Measurements from ENCODE around the gene CREB3L2. TPM values are rescaled to one million over a fixed set of nuclear protein-coding genes. Genes with fewer than 3 reads are reported as not detected.
"Not testable (repeated sequence)": the region's sequence is repeated elsewhere in the genome, so short reads cannot be mapped to it uniquely, and the experiment has no call there.

CREB3L2 gene
- total and polyA plus RNA-seq, 4 experiments from 2014 or later: 6.8 to 41.3 (median 28.3) TPM

DNA sequence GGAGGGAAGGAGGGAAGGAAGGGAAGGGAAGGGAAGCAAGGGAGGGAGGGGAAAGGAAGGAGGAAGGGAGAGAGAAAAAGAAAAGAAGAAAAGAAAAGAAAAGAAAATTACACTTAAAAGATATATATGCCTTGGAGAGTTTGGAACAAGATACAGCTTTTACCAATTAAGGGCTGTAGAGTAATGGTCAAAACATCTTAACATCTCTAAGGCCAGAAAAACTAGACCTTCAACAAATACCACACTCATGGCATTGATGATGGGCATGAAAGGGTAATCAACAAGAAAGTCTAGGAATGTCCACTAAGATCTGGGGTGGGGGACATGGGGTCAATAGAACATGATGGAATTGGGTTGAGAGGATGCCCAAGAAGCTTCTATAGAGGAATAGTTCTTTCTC lies 74.5 kb downstream of the CREB3L2 start:
- ChIA-PET CTCF (ENCODE audit: partially characterized antibody) (interaction anchor here (1.9 kb wide), 1 partner anchor 24 kb away, joined by 7 read pairs; no protein-coding TSS in a partner anchor), POLR2A (ENCODE audit: partially characterized antibody) (no interaction called here)
- no peak overlapping the region for H3K27ac ChIP-seq (ENCODE audit: low read depth, low read length)
- peaks cover 12% of the 10 kb centered on the region for H3K4me1 ChIP-seq (ENCODE audit: insufficient read depth, low read length)
- no peak overlapping the region for H3K4me3 Mint-ChIP-seq
- H3K27ac Mint-ChIP-seq: no peak overlapping the region
- no peaks in the 10 kb centered on the region for H3K27me3 Mint-ChIP-seq
- DNase-seq: no peak
- peaks cover 13 to 46% (median 31%) of the 10 kb centered on the region in 4 donors for H3K4me1 Mint-ChIP-seq
- no peaks in the 10 kb centered on the region for H3K27me3 ChIP-seq (ENCODE audit: insufficient read depth, low read length)
- peaks cover 53 to 64% of the 10 kb centered on the region in 2 donors for H3K36me3 Mint-ChIP-seq
- H3K9me3 ChIP-seq (ENCODE audit: control insufficient read depth in 1 of 2, low read length in 2 of 2): no peaks in the 10 kb centered on the region
- H3K9me3 Mint-ChIP-seq: no peaks in the 10 kb centered on the region
- intact Hi-C loops (cut with micrococcal nuclease): no loop called here
- peaks cover 17% of the 10 kb centered on the region for H3K36me3 ChIP-seq (ENCODE audit: insufficient read depth, low read length)
- H3K4me3 ChIP-seq (ENCODE audit: low read length in 2 of 2): no peak overlapping the region

DNA sequence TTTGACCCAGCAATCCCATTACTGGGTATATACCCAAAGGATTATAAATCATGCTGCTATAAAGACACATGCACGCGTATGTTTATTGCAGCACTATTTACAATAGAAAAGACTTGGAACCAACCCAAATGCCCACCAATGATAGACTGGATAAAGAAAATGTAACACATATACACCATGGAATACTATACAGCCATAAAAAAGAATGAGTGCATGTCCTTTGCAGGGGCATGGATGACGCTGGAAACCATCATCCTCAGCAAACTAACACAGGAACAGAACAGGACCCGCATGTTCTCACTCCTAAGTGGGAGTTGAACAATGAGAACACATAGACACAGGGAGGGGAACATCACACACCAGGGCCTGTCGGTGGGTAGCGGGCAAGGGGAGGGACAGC lies 75.7 kb downstream of the CREB3L2 start:
- H3K27ac ChIP-seq (ENCODE audit: low read depth, low read length); H3K27me3 Mint-ChIP-seq; H3K27me3 ChIP-seq (ENCODE audit: insufficient read depth, low read length); POLR2A ChIA-PET (ENCODE audit: partially characterized antibody); H3K4me3 Mint-ChIP-seq; H3K4me3 ChIP-seq (ENCODE audit: low read length in 2 of 2); intact Hi-C loops (cut with micrococcal nuclease); H3K9me3 ChIP-seq (ENCODE audit: control insufficient read depth in 1 of 2, low read length in 2 of 2); H3K9me3 Mint-ChIP-seq; DNase-seq: not testable (repeated sequence)
- Histone ChIP-seq H3K4me1 (ENCODE audit: insufficient read depth, low read length) (peaks cover 17% of the 10 kb centered on the region), H3K36me3 (ENCODE audit: insufficient read depth, low read length) (peaks cover 17% of the 10 kb centered on the region)
- CTCF ChIA-PET (ENCODE audit: partially characterized antibody): interaction anchor here (0.9 to 3.2 kb wide), 3 partner anchors 22 to 83 kb away, joined by 3 to 10 read pairs (median 4); partner anchors contain the start of gene CREB3L2
- peaks cover 21 to 50% (median 33%) of the 10 kb centered on the region in 4 donors for H3K4me1 Mint-ChIP-seq
- peak overlapping the region in 1 of 7 donors; percentile 39 for H3K27ac Mint-ChIP-seq
- peaks cover 57 to 64% of the 10 kb centered on the region in 2 donors for H3K36me3 Mint-ChIP-seq

DNA sequence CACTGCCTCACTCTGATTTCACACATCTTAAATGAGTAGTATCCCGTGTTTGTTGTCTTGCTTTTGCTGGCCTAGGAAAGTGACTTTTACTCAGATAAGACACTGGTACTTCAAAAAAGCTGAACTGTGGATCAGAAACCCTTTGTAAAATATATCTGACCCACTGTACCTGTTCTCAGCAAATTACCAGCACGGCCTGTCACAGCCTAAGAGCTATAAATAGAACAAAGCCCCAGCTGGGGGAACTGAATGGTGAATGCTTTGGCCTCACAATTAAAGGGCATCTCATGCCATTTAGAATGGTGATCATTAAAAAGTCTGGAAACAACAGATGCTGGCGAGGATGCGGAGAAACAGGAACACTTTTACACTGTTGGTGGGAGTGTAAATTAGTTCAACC lies 76.1 kb downstream of the CREB3L2 start:
- H3K36me3 ChIP-seq (ENCODE audit: insufficient read depth, low read length): peaks cover 17% of the 10 kb centered on the region
- no peaks in the 10 kb centered on the region for H3K27me3 ChIP-seq (ENCODE audit: insufficient read depth, low read length)
- peaks cover 23 to 52% (median 38%) of the 10 kb centered on the region in 4 donors for H3K4me1 Mint-ChIP-seq
- H3K27ac ChIP-seq (ENCODE audit: low read depth, low read length): no peak overlapping the region
- H3K27me3 Mint-ChIP-seq: no peaks in the 10 kb centered on the region
- H3K27ac Mint-ChIP-seq: peak overlapping the region in 2 of 7 donors; percentile 51 to 71
- peaks cover 21% of the 10 kb centered on the region for H3K4me1 ChIP-seq (ENCODE audit: insufficient read depth, low read length)
- ChIA-PET CTCF (ENCODE audit: partially characterized antibody) (interaction anchor here (0.9 to 3.2 kb wide), 4 partner anchors 10 to 83 kb away, joined by 3 to 10 read pairs (median 4); partner anchors contain the start of gene CREB3L2), POLR2A (ENCODE audit: partially characterized antibody) (no interaction called here)
- peaks cover 62 to 68% of the 10 kb centered on the region in 2 donors for H3K36me3 Mint-ChIP-seq
- no peak overlapping the region for H3K4me3 ChIP-seq (ENCODE audit: low read length in 2 of 2)
- intact Hi-C loops (cut with micrococcal nuclease): no loop called here
- no peaks in the 10 kb centered on the region for H3K9me3 Mint-ChIP-seq
- H3K9me3 ChIP-seq (ENCODE audit: control insufficient read depth in 1 of 2, low read length in 2 of 2): no peaks in the 10 kb centered on the region
- H3K4me3 Mint-ChIP-seq: no peak overlapping the region
- DNase-seq: no peak

DNA sequence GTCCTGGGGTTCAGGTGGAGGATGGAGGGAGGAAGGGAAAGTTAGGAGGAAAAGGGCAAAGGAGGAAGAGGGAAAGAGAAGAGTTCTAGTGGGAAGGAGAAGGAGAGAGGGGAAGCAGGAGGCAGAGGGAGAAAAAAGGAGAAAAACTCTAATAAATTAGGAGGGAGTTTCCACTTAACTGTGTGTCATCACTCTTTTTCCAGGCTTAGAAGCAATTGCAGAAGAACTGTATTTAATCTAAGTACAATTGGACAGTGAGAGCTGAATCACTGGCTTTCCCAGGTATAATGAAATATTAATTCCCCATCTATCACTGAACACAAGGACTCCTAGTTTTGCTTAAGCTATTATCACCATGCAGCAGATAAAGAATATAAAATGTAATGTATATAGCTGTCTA lies 76.8 kb downstream of the CREB3L2 start:
- intact Hi-C loops (cut with micrococcal nuclease): no loop called here
- Histone ChIP-seq H3K4me3 (ENCODE audit: low read length in 2 of 2) (no peak overlapping the region), H3K36me3 (ENCODE audit: insufficient read depth, low read length) (peaks cover 17% of the 10 kb centered on the region), H3K4me1 (ENCODE audit: insufficient read depth, low read length) (peaks cover 21% of the 10 kb centered on the region), H3K27me3 (ENCODE audit: insufficient read depth, low read length) (no peaks in the 10 kb centered on the region), H3K9me3 (ENCODE audit: control insufficient read depth in 1 of 2, low read length in 2 of 2) (no peaks in the 10 kb centered on the region), H3K27ac (ENCODE audit: low read depth, low read length) (no peak overlapping the region)
- Mint-ChIP-seq H3K27me3 (no peaks in the 10 kb centered on the region), H3K9me3 (no peaks in the 10 kb centered on the region), H3K4me1 (peaks cover 23 to 52% (median 35%) of the 10 kb centered on the region in 4 donors), H3K36me3 (peaks cover 60 to 68% of the 10 kb centered on the region in 2 donors), H3K4me3 (no peak overlapping the region), H3K27ac (peak overlapping the region in 1 of 7 donors; percentile 15)
- CTCF ChIA-PET (ENCODE audit: partially characterized antibody): interaction anchor here (0.9 to 3.2 kb wide), 4 partner anchors 11 to 84 kb away, joined by 3 to 10 read pairs (median 4); partner anchors contain the start of gene CREB3L2
- POLR2A ChIA-PET (ENCODE audit: partially characterized antibody): no interaction called here
- DNase-seq: no peak

DNA sequence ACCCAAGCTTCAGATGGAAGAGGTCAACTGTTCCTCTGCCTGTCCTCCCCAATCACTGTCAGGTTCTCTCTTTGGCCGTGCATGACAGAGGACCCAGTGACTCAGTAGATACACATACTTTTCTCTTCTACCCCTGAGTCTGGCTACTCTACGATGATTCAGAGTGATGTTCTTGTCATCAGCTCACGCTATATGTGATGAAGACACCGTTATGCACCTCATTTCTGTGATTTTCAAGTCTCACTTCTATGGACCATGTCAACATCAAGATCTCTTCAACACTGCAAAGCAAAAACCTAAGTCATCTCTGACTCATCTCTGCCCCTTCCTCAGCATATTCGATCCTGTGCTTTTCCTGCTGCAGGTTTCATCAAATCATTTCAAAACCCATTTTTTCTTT lies 78.5 kb downstream of the CREB3L2 start:
- Mint-ChIP-seq H3K27me3 (no peaks in the 10 kb centered on the region), H3K4me1 (peaks cover 24 to 57% (median 35%) of the 10 kb centered on the region in 4 donors), H3K27ac (peak overlapping the region in 4 of 7 donors; percentile 1 to 39 (median 16)), H3K4me3 (no peak overlapping the region), H3K36me3 (peaks cover 57 to 69% of the 10 kb centered on the region in 2 donors), H3K9me3 (no peaks in the 10 kb centered on the region)
- Histone ChIP-seq H3K27ac (ENCODE audit: low read depth, low read length) (no peak overlapping the region), H3K36me3 (ENCODE audit: insufficient read depth, low read length) (peaks cover 17% of the 10 kb centered on the region), H3K27me3 (ENCODE audit: insufficient read depth, low read length) (no peaks in the 10 kb centered on the region), H3K4me3 (ENCODE audit: low read length in 2 of 2) (no peak overlapping the region), H3K9me3 (ENCODE audit: control insufficient read depth in 1 of 2, low read length in 2 of 2) (no peaks in the 10 kb centered on the region), H3K4me1 (ENCODE audit: insufficient read depth, low read length) (peaks cover 21% of the 10 kb centered on the region)
- POLR2A ChIA-PET (ENCODE audit: partially characterized antibody): no interaction called here
- DNase-seq: no peak
- intact Hi-C loops (cut with micrococcal nuclease): no loop called here
- CTCF ChIA-PET (ENCODE audit: partially characterized antibody): interaction anchor here (1.3 to 3.2 kb wide), 3 partner anchors 19 to 83 kb away, joined by 3 to 10 read pairs (median 5); partner anchors contain the start of gene CREB3L2

DNA sequence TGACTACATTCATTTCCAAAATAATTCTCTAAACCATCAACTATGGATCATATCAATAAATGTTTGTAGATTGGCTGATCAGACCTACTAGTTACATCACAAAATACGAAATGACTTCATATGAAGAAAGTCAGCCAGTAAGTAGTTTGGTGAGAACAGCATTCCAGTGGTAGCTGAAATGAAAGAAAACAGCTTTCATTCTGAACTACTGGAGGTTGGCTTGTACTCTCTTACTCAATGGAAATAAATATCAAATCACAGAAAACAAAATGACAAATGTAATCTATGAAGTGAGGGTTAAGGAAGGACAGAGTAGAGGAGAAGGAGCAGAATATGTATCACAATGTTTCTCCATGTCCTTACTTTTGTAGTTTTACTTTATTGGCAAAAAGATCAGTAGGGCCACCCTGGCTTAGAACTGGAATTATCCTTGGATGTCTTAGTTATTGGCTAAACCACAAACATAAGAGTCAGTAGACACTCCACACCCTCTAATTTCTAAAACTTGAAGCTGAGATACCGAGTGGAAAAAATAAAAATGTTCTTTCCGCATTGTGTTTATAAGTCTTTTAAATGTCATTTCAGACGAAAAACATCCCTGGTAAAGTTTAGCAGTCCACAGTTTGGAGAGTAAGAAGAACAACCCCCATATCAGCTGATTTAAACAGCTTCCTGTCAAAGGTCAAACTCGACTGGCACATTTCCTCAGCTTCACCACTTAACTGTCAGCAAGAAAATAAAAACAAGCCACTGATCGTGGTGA lies 81.1 kb downstream of the CREB3L2 start:
- Mint-ChIP-seq H3K4me3 (peak overlapping the region in 3 of 8 donors; percentile 22 to 42 (median 31)), H3K27me3 (no peaks in the 10 kb centered on the region), H3K27ac (peak overlapping the region in 3 of 7 donors; percentile 25 to 43 (median 28)), H3K36me3 (peaks cover 40 to 61% of the 10 kb centered on the region in 2 donors), H3K4me1 (peaks cover 26 to 71% (median 41%) of the 10 kb centered on the region in 4 donors), H3K9me3 (no peaks in the 10 kb centered on the region)
- intact Hi-C loops (cut with micrococcal nuclease): no loop called here
- ChIA-PET CTCF (ENCODE audit: partially characterized antibody) (interaction anchor here (1.0 to 2.8 kb wide), 6 partner anchors 16 to 264 kb away, joined by 3 to 19 read pairs (median 4); no protein-coding TSS in a partner anchor), POLR2A (ENCODE audit: partially characterized antibody) (no interaction called here)
- Histone ChIP-seq H3K27ac (ENCODE audit: low read depth, low read length) (no peak overlapping the region), H3K36me3 (ENCODE audit: insufficient read depth, low read length) (peaks cover 10% of the 10 kb centered on the region), H3K27me3 (ENCODE audit: insufficient read depth, low read length) (no peaks in the 10 kb centered on the region), H3K9me3 (ENCODE audit: control insufficient read depth in 1 of 2, low read length in 2 of 2) (no peaks in the 10 kb centered on the region), H3K4me3 (ENCODE audit: low read length in 2 of 2) (no peak overlapping the region), H3K4me1 (ENCODE audit: insufficient read depth, low read length) (peaks cover 21% of the 10 kb centered on the region)
- no peak for DNase-seq

DNA sequence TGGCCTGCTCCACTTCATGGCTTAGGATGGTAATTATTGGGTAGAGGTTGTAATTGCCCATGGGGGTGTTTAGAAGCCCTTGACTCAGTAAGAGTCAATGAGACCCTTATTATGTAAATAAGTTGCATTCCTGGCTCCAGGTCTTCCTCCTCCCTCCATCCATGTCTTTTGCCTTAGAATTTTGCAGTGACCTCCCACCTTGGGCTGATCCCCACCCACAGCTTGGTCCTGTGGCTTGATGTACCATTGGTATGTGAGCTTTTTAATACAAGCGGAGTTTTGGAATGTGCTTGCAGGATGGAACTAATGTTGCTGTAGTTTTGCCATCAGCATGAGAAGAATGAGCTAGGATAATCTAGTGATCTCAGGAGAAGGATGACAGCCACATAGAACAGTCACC lies 81.9 kb downstream of the CREB3L2 start:
- H3K4me3 Mint-ChIP-seq: no peak overlapping the region
- ChIA-PET CTCF (ENCODE audit: partially characterized antibody) (interaction anchor here (1.0 to 2.8 kb wide), 6 partner anchors 15 to 263 kb away, joined by 3 to 19 read pairs (median 4); no protein-coding TSS in a partner anchor), POLR2A (ENCODE audit: partially characterized antibody) (no interaction called here)
- Histone ChIP-seq H3K27me3 (ENCODE audit: insufficient read depth, low read length) (no peaks in the 10 kb centered on the region), H3K9me3 (ENCODE audit: control insufficient read depth in 1 of 2, low read length in 2 of 2) (no peaks in the 10 kb centered on the region), H3K27ac (ENCODE audit: low read depth, low read length) (no peak overlapping the region), H3K4me1 (ENCODE audit: insufficient read depth, low read length) (peaks cover 21% of the 10 kb centered on the region), H3K4me3 (ENCODE audit: low read length in 2 of 2) (no peak overlapping the region), H3K36me3 (ENCODE audit: insufficient read depth, low read length) (peaks cover 11% of the 10 kb centered on the region)
- peaks cover 32 to 59% of the 10 kb centered on the region in 2 donors for H3K36me3 Mint-ChIP-seq
- intact Hi-C loops (cut with micrococcal nuclease): no loop called here
- H3K9me3 Mint-ChIP-seq: no peaks in the 10 kb centered on the region
- peak overlapping the region in 3 of 7 donors; percentile 32 to 48 (median 48) for H3K27ac Mint-ChIP-seq
- H3K4me1 Mint-ChIP-seq: peaks cover 23 to 65% (median 41%) of the 10 kb centered on the region in 4 donors
- no peak for DNase-seq
- no peaks in the 10 kb centered on the region for H3K27me3 Mint-ChIP-seq
